ENCODE results near the gene TMEM106C.

GRCh38 chr12:48010366-48010970 is 47.1 kb downstream of the TMEM106C start:
- TF ChIP-seq CTCF (IDR thresholded peaks at IDR 0.05) (no peak), POLR2A (IDR thresholded peaks at IDR 0.05) (no peak)

Data from tibial nerve (tissue), 3 donors.